ENCODE data around the gene BICDL1.

Gene BICDL1

DNA sequence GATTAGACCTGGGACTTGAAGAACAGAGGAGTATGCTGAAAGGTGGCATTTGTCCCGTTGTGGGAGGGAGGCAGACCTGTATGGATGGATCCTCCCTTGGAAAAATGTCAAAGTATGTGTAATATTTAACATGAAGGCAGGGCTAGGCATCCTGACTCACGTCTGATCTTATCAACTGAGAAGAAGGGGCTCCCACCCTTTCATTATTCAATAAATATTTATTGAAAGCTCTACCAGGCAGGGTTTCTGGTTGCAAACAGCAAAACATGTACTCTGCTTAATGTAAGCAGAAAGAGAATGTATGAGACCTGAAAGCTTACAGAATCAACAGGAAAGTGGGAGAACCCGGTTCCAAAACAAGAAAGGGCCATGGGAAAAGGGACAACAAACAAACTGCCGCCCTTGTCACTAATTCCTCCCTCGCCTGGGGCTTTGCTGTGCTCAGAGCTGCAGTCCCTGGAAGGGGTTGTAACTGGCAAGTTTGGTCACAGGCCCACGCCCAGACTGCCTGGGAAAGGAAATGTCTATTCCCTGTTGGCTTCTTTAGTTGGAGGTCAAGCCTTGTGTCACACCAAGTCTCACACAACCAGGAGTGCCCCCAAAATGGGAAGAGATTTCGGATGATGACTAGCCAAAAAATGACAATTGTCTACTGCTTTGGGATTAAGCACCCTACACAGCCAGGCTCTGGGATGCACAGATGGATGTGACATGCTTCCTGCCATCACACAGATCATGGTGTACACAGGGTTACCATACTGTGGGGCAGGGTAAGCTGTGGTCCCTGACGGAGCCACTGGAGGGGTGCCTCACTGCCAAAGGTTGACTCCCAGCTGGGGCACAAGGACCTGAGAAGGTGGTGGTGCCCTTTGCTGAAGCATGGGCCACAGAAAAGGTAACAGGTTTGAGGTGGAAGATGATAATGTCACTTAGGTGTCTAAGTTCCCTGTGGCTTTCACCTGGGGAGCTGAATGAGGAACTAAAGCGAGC, 90.7 kb downstream of the BICDL1 start:
- peak; percentile 23 for DNase-seq (ENCODE audit: low read depth)

DNA sequence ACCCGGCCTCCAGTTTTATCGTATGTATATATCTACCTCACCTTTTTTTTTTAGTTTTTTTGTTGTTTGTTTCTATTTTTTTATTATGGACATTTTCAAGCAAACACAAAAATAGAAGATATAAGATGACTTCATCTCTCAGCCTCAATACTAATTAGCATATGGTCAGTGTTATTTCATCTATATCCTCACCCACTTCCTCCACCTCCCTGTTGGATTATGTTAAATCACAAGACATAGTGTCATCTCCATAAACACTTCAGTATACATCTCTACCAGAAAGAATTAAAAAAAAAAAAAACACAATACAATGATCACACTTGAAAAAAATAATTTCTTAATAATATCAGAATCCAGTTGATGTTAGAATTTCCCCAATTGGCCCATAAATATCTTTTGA, 92.6 kb downstream of the BICDL1 start:
- DNase-seq (ENCODE audit: low read depth) = no peak

DNA sequence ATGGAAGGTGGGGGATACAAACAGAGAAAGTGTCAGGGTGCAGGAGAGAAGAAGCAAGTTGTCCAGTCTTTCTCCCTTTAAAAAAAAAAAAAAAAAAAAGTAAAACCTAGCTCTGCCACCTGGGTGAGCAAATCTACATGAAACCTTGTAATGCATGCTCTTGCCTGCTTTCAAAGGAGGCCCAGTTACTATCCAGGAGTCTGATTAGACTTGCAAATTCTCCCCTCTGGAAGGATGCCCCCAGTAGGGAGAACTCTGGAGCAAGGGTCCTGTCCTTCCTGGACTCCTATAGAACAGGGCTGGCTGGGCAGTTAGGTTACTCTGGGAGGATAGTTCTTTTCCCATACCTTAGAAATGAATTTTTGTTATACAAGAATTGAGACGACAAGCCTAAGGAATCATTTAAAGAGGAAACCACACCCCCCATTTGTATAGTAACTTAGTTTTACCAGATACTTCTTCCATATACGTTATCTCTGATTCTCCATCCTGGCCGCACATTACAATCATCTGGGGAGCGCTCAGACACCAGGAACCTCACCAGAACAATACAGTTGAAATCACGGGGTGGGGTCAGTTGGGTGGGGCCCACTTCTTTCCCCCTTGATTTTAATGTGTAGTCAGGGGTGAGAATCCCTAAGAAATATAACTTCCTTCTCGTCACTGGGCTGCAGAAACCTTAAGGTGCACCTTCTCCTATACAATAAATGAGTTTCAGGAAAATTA, 97.0 kb downstream of the BICDL1 start:
- DNase-seq (ENCODE audit: low read depth) = no peak

DNA sequence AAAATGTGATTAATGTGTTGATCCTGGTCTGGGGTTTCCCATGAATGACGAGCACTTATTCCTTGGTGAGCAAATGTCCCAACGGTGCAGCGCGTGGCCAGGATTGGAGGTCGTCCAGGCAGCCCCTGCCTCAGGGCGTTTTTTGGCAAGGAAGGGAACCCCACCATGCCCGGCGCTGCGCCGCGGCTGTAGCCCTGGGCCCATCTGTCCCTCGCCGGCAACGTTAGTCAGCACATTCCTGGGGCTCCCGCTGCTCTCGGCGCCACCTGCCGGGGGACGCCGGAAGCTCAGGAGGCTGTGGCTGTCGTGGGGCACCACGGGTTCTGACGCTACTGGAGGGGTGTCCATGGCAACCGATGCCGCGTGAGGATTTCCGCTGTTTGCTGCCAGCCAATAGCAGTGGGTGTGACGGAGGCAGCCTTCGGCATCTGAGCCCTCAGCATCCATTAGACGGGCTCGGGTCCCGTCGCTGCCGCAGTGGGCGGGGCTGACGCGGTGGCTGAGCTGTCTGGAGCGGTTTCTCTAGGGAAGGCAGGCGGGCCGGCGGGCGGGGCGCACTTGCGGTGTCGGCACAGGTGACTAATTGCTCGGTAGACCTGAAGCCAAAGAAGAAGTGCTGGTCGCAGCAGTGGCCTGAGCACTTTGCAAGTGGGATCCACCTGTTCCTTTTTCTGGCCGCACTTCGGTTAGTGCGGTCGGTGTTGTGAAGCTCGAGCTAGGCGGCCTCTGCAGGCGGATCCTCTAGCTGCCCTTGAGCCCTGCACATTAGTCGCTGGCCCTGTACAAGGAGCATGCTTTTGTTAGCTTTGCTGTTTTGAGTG, 98.0 kb downstream of the BICDL1 start:
- peak; percentile 99 for DNase-seq (ENCODE audit: low read depth)

DNA sequence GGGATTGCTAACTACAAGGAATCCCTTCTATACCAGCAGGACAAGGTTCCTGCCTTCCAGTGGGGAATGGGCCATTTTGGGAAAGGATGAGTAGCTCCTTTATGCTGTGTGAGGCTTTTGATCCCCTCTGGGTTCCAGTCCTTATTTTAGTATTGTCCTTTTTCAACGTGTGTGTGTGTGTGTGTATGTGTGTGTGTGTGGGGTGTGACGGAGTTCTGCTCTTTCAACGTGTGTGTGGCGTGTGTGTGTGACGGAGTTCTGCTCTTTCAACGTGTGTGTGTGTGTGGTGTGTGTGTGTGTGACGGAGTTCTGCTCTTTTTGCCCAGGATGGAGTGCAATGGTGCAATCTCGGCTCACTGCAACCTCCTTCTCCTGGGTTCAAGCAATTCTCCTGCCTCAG, 100.1 kb downstream of the BICDL1 start:
- no peak for DNase-seq (ENCODE audit: low read depth)

DNA sequence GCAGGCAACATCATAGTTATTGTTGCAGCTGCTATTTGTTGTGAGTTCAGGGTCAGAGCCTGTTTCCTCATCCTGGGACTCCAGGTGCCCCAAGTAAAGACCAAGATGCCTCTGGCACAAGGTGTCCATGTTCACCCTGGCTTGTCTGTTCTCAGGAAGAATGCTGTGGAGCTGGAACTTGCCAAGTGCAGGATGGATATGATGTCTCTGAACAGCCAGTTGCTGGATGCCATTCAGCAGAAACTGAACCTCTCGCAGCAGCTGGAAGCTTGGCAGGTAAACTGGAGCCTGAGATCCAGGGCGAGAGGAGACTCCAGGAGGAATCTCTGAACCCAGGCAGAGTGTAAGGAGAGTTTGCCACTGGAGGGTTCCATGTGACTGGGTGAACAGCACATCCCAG, 100.8 kb downstream of the BICDL1 start:
- DNase-seq (ENCODE audit: low read depth) = no peak

DNA sequence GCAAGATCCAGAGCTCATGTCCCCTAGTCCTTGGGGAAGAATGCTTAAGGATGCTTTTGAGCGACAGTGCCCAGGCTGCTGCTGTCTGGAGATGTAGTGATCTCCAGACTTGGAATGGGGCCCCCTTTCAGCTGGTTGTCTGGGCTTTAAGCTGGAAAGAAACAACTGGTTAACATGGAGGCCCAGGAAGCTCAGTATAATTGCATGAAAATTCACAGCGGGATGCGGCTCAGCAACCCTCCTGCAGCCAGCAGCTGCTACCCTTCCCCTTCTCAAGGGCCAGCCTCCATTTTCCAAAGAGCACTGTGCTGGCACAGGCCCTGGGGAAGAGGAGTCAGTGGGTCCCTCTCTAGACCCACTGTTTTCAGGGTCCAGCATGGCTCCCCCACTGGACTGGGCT, 101.2 kb downstream of the BICDL1 start:
- no peak for DNase-seq (ENCODE audit: low read depth)

DNA sequence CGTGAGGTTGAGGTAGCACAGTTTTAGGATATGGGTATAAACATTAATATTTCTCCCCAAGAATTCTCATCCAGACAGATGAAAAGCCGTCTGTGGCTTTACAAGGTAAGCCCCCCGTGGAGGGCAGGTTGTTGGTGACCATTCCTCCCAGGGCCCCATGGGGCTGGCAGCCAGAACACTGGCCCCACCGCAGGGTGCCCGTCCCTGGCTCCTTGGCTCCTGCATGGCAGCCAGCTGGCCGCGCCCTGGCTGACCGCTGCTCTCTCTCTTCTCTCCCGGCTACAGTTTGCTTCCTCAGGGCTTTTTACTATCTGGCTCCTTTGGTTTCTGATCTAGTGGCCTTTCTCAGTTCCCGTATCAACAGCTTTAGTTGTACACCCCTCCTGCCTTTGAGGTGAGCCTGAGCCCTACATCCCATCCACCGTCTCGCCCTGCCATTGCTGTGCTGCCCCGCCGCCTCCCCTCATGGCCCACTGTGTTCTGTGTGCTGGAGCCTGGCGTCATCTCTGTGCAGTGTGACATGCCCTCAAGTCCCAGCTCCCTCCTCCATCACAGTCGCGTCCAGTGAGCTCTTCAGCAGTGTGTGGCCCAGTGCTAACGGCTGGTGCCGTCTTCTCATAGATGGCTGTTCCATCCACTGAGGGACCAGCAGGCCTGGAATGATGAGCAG, 101.7 kb downstream of the BICDL1 start:
- no peak for DNase-seq (ENCODE audit: low read depth)

DNA sequence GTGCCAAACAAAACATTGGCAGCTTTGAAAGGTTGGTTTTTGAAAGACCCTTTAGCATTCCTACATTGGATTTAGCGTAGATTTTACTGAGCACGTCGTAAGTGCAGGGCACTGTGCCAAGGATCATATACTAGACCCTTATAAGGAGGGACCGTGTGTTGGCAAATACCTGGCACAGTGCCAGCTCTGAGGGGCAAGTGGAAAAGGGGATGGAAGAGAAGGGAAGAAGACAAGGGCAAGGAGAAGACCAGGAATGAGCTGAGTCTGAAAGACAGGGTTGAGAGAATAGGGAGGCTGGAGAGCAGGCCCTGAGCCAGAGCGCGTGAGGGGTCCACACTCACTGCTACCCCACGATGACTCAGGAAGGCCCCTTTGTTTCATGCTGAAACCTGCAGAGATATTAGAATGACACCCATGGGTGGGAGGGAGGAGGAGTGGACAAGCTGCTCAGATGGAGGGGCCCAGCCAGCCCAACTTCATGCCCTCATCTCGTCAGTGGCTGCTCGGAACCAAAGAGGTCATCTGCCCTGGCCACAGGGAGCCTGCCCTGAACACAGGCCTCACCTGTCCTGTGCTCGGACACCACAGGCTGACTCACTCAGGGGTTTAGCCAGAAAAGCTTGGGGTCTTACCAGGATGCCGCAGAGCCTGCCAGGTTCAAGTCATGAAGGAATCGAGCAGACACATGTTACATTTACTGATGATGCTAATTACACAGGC, 102.5 kb downstream of the BICDL1 start:
- DNase-seq (ENCODE audit: low read depth) = no peak

DNA sequence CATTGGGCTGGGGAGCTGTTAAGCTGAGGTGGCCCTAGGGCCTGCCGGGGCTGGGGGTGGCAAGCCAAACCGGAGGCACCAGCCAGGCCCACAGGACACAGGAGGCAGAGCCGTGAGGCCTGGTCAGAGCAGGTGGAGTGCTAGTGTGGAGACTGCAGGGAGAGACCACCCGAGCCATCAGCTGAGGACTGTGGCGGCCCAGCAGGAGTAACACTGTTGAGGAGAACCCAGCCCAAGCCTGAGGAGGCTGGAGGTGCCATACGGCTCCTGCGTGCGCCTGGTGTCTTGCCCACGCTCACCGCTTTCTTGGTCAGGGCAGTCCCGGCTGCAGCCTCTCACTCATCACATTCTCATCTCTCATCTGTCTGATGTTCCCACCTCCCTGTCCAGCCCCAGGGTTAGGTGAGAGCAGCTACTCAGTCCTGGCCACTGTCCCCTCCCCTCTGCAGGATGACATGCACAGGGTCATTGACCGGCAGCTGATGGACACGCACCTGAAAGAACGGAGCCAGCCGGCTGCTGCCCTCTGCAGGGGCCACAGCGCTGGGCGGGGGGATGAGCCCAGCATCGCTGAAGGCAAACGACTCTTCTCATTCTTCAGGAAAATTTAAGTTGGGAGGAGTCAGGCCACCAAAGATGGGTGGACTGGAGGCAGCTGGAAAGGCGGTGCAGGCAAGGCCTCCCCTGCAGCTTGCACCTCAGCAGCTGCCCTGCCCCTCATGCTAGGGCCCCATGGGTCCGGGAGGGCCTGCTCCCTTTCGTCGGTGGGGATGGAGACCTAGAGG, 103.7 kb downstream of the BICDL1 start:
- DNase-seq (ENCODE audit: low read depth) = no peak

DNA sequence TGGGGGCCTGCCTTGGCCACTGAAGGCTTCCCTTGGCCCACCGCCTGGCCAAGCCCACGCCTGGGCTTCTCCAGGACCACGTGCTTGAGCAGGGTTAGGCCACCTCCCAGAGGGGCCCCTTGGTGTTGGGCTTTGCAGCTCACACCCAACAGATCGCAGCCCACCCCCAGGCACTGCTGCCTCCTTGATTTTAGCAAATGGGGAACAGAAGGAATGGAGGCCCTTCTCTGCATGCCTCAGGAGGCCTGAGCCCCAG, 104.2 kb downstream of the BICDL1 start:
- DNase-seq (ENCODE audit: low read depth) = no peak

DNA sequence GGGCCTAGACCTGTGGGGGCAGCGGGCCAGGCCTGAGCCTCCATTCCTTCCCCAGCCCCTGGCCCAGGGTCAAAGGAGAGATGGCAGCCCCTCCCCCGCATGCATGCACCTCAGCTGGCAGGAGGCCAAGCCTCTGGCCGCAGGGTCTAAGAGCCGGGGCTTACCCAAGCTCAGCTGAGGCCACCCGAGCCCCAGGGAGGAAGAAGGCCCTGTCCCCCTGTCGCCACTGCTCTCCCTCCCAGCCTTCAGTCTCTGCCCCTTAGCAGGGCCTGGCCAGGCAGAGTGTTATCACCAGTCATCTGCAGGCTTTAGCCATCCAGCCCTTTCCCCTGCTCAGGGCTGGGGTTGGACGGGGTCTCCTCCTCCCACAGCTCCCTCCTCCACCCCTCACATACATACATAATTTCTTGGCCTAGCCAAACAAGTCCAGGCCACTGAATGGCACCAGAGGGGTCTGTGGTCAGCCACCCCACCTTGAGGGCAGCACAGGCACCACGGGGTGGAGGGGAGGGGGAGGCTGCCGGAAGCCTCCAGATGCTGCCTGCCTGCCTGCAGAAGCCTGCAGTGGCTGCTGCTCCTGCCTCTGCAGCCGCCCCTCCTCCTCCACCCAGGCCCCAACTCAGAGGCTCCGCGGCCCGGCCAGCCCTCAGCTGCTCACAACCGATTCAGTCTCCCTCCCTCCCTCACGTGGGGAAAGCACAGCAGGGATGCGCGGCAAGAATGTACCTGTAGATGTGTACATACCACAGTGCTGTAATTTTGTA, 104.7 kb downstream of the BICDL1 start:
- no peak for DNase-seq (ENCODE audit: low read depth)

DNA sequence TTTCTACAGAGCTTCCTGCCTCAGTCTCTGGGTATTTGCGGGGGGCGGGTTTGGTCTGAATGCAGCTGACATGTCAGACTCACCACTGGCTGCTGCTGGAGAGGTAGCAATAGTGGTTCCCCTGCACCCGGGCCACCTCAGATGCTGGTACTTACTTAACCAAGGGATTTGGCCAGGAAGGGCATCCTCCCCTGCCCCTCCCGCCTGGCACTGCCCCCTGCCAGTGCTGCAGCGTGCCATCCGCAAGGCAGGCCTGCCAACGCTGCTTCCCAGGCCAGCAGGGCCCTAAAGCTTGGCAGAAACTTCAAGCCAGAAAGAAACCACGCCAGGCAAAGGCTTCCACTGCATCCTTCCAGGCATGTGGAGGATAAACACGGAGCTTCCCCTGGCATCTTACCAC, 105.4 kb downstream of the BICDL1 start:
- no peak for DNase-seq (ENCODE audit: low read depth)

DNA sequence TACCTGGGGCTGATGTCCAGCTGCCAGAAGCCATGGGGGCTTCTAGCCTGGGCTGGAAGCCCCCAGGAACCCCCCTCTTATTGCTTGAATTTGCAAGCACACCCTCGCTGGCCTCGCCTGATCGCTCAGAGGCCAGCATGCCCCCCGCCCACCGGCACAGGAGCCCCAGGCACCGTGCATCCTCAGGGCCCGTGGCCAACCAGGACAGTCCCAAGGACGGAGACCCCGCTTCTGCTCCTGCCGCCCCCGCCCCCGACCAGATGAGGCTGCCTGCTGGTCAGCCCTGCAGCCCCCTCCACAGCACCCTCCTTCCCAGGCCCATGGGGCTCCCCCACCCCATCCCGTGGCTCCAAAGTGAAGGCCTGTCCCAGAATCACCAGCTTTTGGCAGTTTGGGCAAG, 106.3 kb downstream of the BICDL1 start:
- DNase-seq (ENCODE audit: low read depth) = no peak

DNA sequence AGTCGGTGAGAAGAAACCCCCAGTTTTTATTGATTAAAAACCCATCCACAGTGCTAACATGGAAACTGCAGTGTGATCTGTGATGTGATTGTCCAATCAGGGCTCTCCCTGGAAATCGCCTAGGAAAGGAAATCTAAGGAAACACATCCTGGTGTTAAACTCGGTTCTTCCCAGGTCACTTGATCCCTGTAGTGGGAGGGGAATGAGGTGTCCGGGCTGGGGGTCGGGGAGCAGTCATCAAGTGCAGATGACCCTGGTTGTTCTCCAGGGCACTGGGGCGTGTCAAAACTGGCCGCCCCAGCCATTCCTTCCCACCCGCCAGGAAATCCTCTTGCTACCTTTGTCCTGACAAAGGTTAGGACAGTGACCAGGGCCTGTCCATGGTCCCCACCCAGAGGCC, 106.7 kb downstream of the BICDL1 start:
- DNase-seq (ENCODE audit: low read depth) = no peak

DNA sequence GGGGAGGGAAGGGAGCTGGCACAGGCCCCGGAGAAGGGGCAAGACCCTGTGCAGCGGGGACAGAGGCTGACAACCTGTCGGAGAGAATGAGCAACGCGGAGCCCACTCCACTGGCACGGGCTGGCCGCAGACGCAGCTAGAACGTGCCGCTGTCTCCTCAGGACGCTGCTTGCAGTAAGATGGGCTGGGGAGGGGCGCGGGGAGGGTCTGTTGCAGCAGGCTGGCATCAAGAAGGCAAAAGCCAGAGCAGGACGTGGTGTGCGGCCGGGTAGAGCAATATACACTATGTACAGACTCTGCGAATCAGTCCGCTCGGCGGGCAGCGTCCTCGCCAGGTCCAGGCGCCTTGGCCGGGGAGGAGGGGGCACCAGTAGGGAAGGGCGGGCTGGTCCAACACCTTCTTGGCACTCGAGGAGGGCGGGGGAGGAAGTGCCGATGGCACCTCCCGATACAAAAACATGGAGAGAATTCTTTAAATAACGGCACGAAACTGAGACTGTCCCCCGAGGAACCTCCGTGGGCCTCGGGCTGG, 107.7 kb downstream of the BICDL1 start:
- DNase-seq (ENCODE audit: low read depth) = no peak

DNA sequence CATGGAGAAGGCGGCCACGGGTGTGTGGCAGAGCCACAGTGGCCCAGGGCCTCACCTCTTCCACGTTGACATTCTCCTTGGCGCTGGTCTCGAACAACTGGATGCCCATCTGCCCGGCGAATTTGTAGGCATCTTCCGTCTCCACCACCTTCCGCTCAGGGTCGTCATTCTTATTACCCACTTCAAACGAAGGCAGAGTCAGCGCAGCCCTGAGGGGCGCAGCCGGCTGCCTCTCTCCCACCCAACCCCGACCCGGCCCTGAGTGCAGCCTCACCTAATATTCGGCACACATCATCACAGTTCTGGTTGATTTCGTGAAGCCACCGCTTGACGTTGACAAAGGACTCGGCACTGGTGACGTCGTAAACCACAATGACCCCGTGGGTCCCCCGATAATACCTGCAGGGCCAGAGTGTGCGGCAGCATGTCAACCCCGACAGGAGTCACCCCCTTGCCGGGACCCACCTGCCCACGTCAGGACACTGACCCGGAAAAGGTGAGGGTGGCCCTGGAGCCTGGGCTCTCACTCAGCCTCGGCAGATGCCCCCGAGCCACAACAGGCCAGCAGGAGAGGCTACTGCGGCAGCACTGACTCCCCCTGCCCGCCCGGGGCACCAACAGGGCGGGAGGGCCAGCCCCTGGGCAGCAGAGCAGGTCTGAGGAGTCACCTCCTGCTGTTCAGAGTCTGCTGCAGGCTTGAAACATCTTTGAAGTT, 109.9 kb downstream of the BICDL1 start:
- DNase-seq (ENCODE audit: low read depth) = no peak

DNA sequence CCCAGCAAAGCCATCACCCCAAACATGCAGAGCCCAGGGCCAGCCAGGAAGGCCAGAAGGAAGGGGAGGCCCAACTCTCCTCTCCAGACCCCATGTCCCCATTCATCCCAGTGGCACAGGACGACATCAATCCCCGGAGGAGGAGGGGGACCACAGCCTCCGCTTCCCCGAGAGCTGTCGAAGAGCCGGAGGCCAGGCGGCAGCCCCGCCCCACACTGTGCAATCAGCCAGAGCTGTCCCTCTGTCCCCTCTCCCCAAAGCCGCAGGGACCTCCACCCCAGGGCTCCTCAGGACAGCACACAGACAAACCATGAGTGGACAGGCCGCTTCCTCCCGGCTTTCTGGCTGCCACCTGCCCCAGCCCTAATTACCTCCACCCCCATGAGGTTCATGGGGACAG, 110.7 kb downstream of the BICDL1 start:
- no peak for DNase-seq (ENCODE audit: low read depth)

DNA sequence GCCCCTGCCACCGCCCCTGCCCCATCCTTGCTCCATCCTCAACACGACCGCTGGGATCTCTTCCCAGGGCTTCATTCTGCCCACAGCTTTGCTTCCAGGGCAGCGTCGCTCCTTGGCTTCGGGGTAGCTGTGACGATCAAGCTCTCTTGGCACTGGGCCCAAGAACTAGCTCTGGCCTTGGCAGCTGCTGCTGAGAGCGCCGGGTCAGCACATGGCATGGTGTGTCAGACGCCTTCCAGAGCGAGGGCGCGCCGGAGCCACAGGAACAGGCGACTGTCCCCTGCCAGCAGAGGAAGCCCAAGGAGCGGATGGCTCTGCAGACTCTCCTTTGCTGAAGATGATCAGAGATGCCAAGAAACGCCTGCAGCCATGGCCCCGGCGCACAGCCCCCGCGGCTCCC, 111.6 kb downstream of the BICDL1 start:
- peak; percentile 40 for DNase-seq (ENCODE audit: low read depth)
